ENCODE measurements around the gene TRPC4. TPM values are rescaled to one million over a fixed set of nuclear protein-coding genes. Genes with fewer than 3 reads are reported as not detected.

Gene TRPC4
- total RNA-seq, 2 experiments from 2014 or later, result not detected

- Mint-ChIP-seq H3K4me1 (no peaks in the 10 kb centered on the region), H3K36me3 (ENCODE audit: low read depth) (no peaks in the 10 kb centered on the region), H3K27me3 (no peaks in the 10 kb centered on the region), H3K27ac (no peak overlapping the region), H3K4me3 (no peak overlapping the region), H3K9me3 (no peaks in the 10 kb centered on the region)
- ChIA-PET CTCF (no interaction called here), POLR2A (no interaction called here)
- no peak for DNase-seq
Measured at GRCh38 chr13:37686501-37686900, 183.1 kb downstream of the TRPC4 start.

- POLR2A ChIA-PET, result no interaction called here
- Mint-ChIP-seq H3K9me3 (no peaks in the 10 kb centered on the region), H3K36me3 (ENCODE audit: low read depth) (no peaks in the 10 kb centered on the region), H3K27ac (no peak overlapping the region), H3K4me1 (no peaks in the 10 kb centered on the region), H3K4me3 (no peak overlapping the region), H3K27me3 (no peaks in the 10 kb centered on the region)
- no peak for DNase-seq
- CTCF ChIA-PET, result no interaction called here
Measured at GRCh38 chr13:37685206-37685605, 184.4 kb downstream of the TRPC4 start.

DNA sequence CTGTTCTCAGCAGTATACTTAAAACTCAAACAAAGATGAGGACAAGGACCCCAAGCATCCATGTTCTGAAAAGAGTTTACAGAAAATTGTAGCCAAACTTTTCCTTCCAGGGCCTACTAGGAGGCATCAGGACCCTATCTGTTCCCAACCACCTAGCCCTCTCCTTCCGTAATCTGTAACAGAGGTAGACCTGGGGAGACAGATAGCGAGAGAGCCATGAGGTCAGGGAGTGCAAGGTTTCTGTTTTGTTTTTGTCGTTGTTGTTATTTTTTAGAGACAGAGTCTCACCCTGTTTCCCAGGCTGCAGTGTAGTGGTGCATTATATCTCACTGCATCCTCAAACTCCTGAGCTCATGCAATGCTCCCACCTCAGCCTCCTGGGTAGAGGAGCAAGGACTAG lies 187.1 kb downstream of the TRPC4 start:
- POLR2A ChIA-PET, result no interaction called here
- Mint-ChIP-seq H3K36me3 (ENCODE audit: low read depth) (no peaks in the 10 kb centered on the region), H3K4me3 (no peak overlapping the region), H3K27me3 (no peaks in the 10 kb centered on the region), H3K27ac (no peak overlapping the region), H3K9me3 (no peaks in the 10 kb centered on the region), H3K4me1 (no peaks in the 10 kb centered on the region)
- CTCF ChIA-PET, result interaction anchor here (0.6 to 0.7 kb wide), 2 partner anchors 28 to 524 kb away, joined by 8 to 9 read pairs; no protein-coding TSS in a partner anchor
- no peak for DNase-seq

GRCh38 chr13:37681281-37682032 lies 188.1 kb downstream of the TRPC4 start:
- H3K27me3 Mint-ChIP-seq, result no peaks in the 10 kb centered on the region
- DNase-seq, result no peak
- H3K27ac Mint-ChIP-seq, result no peak overlapping the region
- POLR2A ChIA-PET, result no interaction called here
- no peaks in the 10 kb centered on the region for H3K9me3 Mint-ChIP-seq
- H3K36me3 Mint-ChIP-seq (ENCODE audit: low read depth), result no peaks in the 10 kb centered on the region
- CTCF ChIA-PET, result no interaction called here
- H3K4me3 Mint-ChIP-seq, result no peak overlapping the region
- H3K4me1 Mint-ChIP-seq, result no peaks in the 10 kb centered on the region

- CTCF ChIA-PET, result no interaction called here
- H3K4me3 Mint-ChIP-seq, result no peak overlapping the region
- H3K4me1 Mint-ChIP-seq, result no peaks in the 10 kb centered on the region
- no peaks in the 10 kb centered on the region for H3K9me3 Mint-ChIP-seq
- no peak overlapping the region for H3K27ac Mint-ChIP-seq
- no peaks in the 10 kb centered on the region for H3K36me3 Mint-ChIP-seq (ENCODE audit: low read depth)
- POLR2A ChIA-PET, result no interaction called here
- DNase-seq, result no peak
- H3K27me3 Mint-ChIP-seq, result no peaks in the 10 kb centered on the region
Measured at GRCh38 chr13:37680137-37680536, 189.4 kb downstream of the TRPC4 start.

- Mint-ChIP-seq H3K4me1 (no peaks in the 10 kb centered on the region), H3K9me3 (no peaks in the 10 kb centered on the region), H3K27ac (no peak overlapping the region), H3K36me3 (ENCODE audit: low read depth) (no peaks in the 10 kb centered on the region), H3K27me3 (no peaks in the 10 kb centered on the region), H3K4me3 (no peak overlapping the region)
- ChIA-PET CTCF (no interaction called here), POLR2A (no interaction called here)
- DNase-seq, result no peak
Measured at GRCh38 chr13:37679043-37679442, 190.5 kb downstream of the TRPC4 start.

GRCh38 chr13:37669845-37670244 lies 199.7 kb downstream of the TRPC4 start:
- H3K36me3 Mint-ChIP-seq (ENCODE audit: low read depth), result no peaks in the 10 kb centered on the region
- DNase-seq, result no peak
- H3K9me3 Mint-ChIP-seq, result no peaks in the 10 kb centered on the region
- no peaks in the 10 kb centered on the region for H3K27me3 Mint-ChIP-seq
- H3K4me3 Mint-ChIP-seq, result no peak overlapping the region
- ChIA-PET POLR2A (no interaction called here), CTCF (no interaction called here)
- no peaks in the 10 kb centered on the region for H3K4me1 Mint-ChIP-seq
- no peak overlapping the region for H3K27ac Mint-ChIP-seq

DNA sequence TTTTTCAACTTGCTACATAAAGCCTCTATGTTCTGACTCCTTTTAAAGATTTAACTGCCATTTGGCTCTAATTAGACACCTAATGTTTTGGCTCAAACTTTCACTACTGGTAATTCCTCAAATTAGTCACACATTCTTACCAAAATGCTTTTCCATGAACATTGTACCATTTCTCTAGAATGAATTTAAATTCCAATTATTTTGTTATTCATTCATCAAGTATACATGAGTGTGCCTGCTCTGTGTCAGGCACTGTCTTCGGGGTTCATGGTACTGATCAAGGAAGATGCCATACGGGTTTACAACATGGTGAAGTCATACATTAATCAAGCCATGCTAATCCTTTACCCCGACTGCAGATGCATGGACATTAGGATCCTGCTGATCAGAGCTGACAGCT lies 201.9 kb downstream of the TRPC4 start:
- ChIA-PET CTCF (no interaction called here), POLR2A (no interaction called here)
- no peak overlapping the region for H3K27ac Mint-ChIP-seq
- H3K36me3 Mint-ChIP-seq (ENCODE audit: low read depth), result no peaks in the 10 kb centered on the region
- H3K27me3 Mint-ChIP-seq, result no peaks in the 10 kb centered on the region
- H3K4me1 Mint-ChIP-seq, result no peaks in the 10 kb centered on the region
- no peaks in the 10 kb centered on the region for H3K9me3 Mint-ChIP-seq
- DNase-seq, result no peak
- H3K4me3 Mint-ChIP-seq, result no peak overlapping the region

DNA sequence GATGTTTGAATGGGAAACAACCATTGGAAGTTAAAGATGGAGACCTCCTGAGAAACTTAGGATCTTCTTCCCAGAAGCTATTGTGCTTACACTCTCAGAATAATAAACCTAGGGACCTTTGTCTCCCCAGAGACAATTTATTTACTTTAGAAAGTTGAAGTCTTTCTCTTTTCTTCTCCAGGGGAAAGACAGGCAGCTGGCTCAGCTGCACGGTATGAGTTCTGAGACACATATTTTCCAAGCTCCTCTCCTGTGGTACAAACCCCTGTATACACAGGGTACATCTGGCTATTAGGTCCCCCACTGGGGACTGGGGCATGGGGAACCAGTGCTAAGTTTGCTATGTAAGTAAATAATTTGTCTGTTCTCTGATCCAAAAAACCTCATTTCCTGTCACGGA lies 203.5 kb downstream of the TRPC4 start:
- no peak overlapping the region for H3K4me3 Mint-ChIP-seq
- H3K9me3 Mint-ChIP-seq, result no peaks in the 10 kb centered on the region
- ChIA-PET CTCF (interaction anchor here (0.7 to 1.5 kb wide), 2 partner anchors 25 to 26 kb away, joined by 3 read pairs; no protein-coding TSS in a partner anchor), POLR2A (no interaction called here)
- H3K27me3 Mint-ChIP-seq, result no peaks in the 10 kb centered on the region
- H3K4me1 Mint-ChIP-seq, result no peaks in the 10 kb centered on the region
- no peak for DNase-seq
- no peak overlapping the region for H3K27ac Mint-ChIP-seq
- no peaks in the 10 kb centered on the region for H3K36me3 Mint-ChIP-seq (ENCODE audit: low read depth)

DNA sequence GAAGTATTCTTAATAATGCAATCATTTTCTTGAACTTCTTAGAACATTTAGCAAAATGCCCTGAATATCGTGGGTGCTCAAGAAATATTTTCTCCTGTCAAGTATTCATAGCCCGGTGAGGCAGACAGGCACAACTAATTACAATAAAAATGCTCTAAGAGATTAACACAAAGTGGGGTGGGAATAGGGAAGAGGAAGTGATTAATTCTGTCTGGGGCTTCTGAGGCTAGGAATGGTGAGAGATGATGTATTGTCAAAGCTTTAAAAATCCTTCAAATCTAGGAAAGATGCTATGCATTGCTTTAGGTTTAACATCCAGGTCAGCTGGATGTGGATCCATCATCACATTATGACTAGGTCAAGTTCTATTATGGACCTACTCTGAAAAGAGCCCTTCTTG lies 204.2 kb downstream of the TRPC4 start:
- H3K36me3 Mint-ChIP-seq (ENCODE audit: low read depth), result no peaks in the 10 kb centered on the region
- DNase-seq, result no peak
- H3K27me3 Mint-ChIP-seq, result no peaks in the 10 kb centered on the region
- ChIA-PET POLR2A (no interaction called here), CTCF (interaction anchor here (0.7 to 1.5 kb wide), 2 partner anchors 24 to 132 kb away, joined by 3 read pairs; no protein-coding TSS in a partner anchor)
- H3K9me3 Mint-ChIP-seq, result no peaks in the 10 kb centered on the region
- H3K27ac Mint-ChIP-seq, result no peak overlapping the region
- no peak overlapping the region for H3K4me3 Mint-ChIP-seq
- H3K4me1 Mint-ChIP-seq, result no peaks in the 10 kb centered on the region

DNA sequence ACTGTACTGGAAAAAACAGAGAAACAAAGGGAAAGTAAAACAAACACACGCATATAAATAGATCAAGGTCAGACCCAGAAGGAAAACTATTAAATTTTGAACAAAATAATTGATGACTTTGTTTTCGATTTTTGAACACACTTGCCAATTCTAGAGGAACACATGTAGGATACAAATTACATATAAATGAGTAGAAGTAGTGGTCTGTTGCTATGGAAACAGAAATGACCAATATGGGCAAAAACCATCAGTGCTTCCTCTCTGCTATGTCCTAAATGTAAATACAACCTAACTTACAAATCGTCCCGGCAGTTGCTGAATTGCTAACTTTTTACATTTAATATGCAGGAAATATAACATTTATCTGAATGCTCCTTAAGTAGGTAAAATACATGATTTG lies 205.8 kb downstream of the TRPC4 start:
- H3K27ac Mint-ChIP-seq, result no peak overlapping the region
- no peaks in the 10 kb centered on the region for H3K4me1 Mint-ChIP-seq

DNA sequence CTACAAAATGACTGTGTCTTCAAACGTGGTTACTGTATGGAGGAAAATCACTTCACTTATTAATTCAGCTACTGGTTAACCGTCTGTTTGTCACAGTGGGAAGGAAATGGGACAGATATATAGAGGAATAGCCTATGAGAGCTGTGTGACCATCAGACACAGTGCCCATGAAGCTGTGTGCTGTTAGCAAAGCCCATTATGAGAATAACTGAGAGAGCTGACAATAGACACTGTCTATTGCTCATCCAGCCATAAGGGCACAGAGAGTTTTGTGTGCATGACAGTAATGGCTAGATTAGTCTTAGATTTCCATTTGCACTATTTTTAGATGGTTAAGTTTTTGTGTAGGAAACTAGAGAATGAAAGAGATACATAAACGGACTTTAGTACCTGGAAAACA lies 206.9 kb downstream of the TRPC4 start:
- POLR2A ChIA-PET, result no interaction called here
- Mint-ChIP-seq H3K4me1 (no peaks in the 10 kb centered on the region), H3K9me3 (no peaks in the 10 kb centered on the region)

More for the DNA sequence above, 205.8 kb downstream of the TRPC4 start:
- Mint-ChIP-seq H3K36me3 (ENCODE audit: low read depth) (no peaks in the 10 kb centered on the region), H3K9me3 (no peaks in the 10 kb centered on the region), H3K27me3 (no peaks in the 10 kb centered on the region), H3K4me3 (no peak overlapping the region)
- ChIA-PET CTCF (no interaction called here), POLR2A (no interaction called here)
- no peak for DNase-seq

GRCh38 chr13:37657956-37658355 lies 211.6 kb downstream of the TRPC4 start:
- no peaks in the 10 kb centered on the region for H3K9me3 Mint-ChIP-seq
- ChIA-PET CTCF (no interaction called here), POLR2A (no interaction called here)
- no peak overlapping the region for H3K27ac Mint-ChIP-seq
- no peak overlapping the region for H3K4me3 Mint-ChIP-seq
- DNase-seq, result no peak
- H3K36me3 Mint-ChIP-seq (ENCODE audit: low read depth), result no peaks in the 10 kb centered on the region
- H3K27me3 Mint-ChIP-seq, result no peaks in the 10 kb centered on the region
- H3K4me1 Mint-ChIP-seq, result no peaks in the 10 kb centered on the region

More for the DNA sequence above, 206.9 kb downstream of the TRPC4 start:
- Mint-ChIP-seq H3K27me3 (no peaks in the 10 kb centered on the region), H3K36me3 (ENCODE audit: low read depth) (no peaks in the 10 kb centered on the region), H3K4me3 (no peak overlapping the region), H3K27ac (no peak overlapping the region)
- no peak for DNase-seq
- CTCF ChIA-PET, result no interaction called here

GRCh38 chr13:37657134-37657533 lies 212.4 kb downstream of the TRPC4 start:
- POLR2A ChIA-PET, result no interaction called here
- Mint-ChIP-seq H3K4me1 (no peaks in the 10 kb centered on the region), H3K9me3 (no peaks in the 10 kb centered on the region), H3K36me3 (ENCODE audit: low read depth) (no peaks in the 10 kb centered on the region), H3K4me3 (no peak overlapping the region), H3K27me3 (no peaks in the 10 kb centered on the region), H3K27ac (no peak overlapping the region)
- CTCF ChIA-PET, result no interaction called here
- DNase-seq, result no peak
